Activated CD8-positive, alpha-beta T cell treated with anti-CD3 and anti-CD28 coated beads for 36 hours (primary cell): ENCODE results near the gene ADCY9. TPM values are rescaled to one million over a fixed set of nuclear protein-coding genes. Genes with fewer than 3 reads are reported as not detected.

Experiments
- total RNA-seq, 2 experiments: library from RNA; stranded (reverse); gene quantifications; one replicate each; pipeline ENCODE4 v1.2.3, GENCODE V29; 2021

ADCY9 gene
- total RNA-seq, 2 experiments from 2014 or later: 4.1 to 4.8 TPM

Other genes with a start within 250 kb of the ADCY9 start
- 10 to 100 TPM; 27.9 to 33.5 TPM for gene CREBBP, start 235.7 kb downstream of the ADCY9 start, total RNA-seq
- gene SRL, start 125.6 kb upstream of the ADCY9 start, total RNA-seq: not detected
- 10 to 100 TPM; 34.6 to 36.6 TPM for gene TFAP4, start 156.6 kb upstream of the ADCY9 start, total RNA-seq
- gene GLIS2, start 199.6 kb upstream of the ADCY9 start, total RNA-seq: under 1 TPM; 0.49 to 0.77 TPM
- gene PAM16, start 234.9 kb upstream of the ADCY9 start, total RNA-seq: 10 to 100 TPM; 65.9 to 70.1 TPM